ENCODE measurements around the gene ZNF440.

DNA sequence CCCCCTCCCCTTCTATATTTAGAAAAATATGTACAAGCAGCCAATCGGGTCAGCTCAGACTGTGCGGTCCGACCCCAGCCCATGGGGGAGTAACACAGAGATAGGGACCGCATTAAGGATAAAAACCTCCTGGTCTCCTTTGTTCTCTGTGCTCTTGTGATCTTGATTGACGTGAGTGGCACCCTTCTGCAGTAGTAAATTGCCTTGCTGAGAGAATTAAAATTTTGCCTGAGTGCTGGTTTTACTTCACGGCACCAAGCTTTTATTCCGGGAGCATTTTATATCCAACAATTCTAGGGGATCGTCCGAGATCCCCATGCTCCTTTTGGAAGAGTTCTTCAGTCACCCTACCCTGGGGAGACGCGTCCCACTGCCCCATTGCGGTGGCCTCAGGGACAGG is 66.5 kb downstream of the ZNF440 start:
- no peak for TF ChIP-seq MAX (IDR thresholded peaks at IDR 0.05; ENCODE audit: low read depth)
- TF ChIP-seq CTCF (IDR thresholded peaks at IDR 0.05) = no peak
- TF ChIP-seq CHD2 (IDR thresholded peaks at IDR 0.05; ENCODE audit: low read length, partially characterized antibody) = no peak
- TF ChIP-seq YY1 (IDR thresholded peaks at IDR 0.05; ENCODE audit: low read depth) = no peak

Measured in SK-N-SH (cell line).